GM19467 (cell line): ENCODE data around the gene TENM4.

Source experiments
- ATAC-seq: cut with Tn5 transposase; IDR thresholded peaks from one replicate; pipeline ENCODE4 v1.9.1; 2021; ENCODE audit warnings: mild to moderate bottlenecking, moderate library complexity; ENCODE audit not compliant: unreplicated experiment

The TENM4 gene

GRCh38 chr11:78802058-78802761 lies 638.6 kb downstream of the TENM4 start:
- no peak for ATAC-seq

DNA sequence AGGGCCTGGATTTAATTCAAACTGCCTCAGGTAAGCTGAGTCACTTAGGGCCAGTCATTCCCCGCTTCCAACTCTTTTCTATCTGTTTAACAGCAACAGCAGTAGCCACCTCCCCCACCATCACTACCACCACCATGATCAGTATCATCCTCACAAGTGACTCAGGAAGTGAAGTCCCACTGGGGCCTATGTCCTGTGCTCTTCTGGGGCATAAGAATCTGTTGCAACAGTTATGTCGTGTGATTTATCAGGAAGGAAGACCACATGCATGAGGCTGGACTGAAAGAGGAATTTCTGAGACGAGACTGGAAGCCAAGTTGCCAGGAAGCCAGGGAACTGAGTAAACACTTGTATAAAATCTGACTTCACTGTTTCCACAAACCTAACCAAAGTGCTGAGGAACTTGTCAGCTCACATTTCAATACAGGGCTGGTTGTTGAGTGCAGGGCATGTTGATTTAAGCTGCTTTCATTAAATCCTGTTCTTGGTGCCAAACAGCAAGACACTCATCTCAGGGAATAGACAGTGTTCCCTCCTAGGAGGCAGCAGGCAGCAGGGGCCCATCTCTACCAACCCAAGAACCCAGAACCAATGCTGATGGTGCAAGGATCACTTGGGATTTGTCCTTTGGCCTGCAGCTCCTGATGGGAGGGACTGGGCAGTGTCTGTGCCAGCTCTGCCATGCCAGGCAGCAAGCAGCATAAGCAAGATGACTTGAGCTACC lies 639.5 kb downstream of the TENM4 start:
- no peak for ATAC-seq

GRCh38 chr11:78800756-78801155 lies 640.1 kb downstream of the TENM4 start:
- ATAC-seq, result no peak

- no peak for ATAC-seq
These were observed 640.6 kb downstream of the TENM4 start for GRCh38 chr11:78800096-78800690.

DNA sequence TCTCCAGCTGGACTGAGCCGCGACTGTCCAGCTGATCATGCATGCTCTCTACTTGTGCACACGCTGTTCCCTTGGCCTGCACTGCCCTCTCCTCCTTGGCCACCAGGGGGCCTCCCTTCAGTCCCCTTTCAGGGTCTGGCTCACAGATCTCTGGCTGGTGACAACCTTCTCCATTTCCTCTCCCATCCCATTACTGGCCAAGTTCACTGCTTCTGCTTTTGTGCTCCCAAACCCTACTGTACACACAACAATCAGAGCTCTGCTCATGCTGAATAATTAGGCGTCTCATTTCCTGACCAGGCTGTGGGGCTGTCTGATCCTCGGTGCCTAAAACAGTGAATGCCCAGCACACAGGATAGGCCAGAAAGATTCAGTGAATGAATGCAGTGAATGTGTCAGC lies 642.2 kb downstream of the TENM4 start:
- ATAC-seq, result peak; percentile 89

- no peak for ATAC-seq
These were observed 643.3 kb downstream of the TENM4 start for GRCh38 chr11:78797559-78797958.

DNA sequence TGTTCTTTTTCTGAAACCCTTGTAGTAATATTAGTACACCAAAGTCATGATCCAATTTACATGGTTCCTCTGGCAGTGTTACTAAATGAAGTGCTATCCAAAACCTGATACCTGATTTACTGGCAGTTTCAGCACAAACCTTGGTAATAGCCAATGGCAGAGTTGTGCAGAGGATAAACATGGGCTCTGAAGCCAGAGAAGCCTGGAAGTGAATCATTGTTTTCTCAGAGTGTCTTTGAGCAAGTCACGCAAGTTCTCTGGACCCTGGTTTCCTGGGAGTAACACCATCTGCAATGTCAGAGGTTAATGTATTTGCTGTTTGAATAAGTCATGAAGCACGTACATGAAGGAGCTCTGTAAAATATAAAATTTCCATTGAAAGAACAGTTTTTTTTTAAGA lies 643.9 kb downstream of the TENM4 start:
- no peak for ATAC-seq

DNA sequence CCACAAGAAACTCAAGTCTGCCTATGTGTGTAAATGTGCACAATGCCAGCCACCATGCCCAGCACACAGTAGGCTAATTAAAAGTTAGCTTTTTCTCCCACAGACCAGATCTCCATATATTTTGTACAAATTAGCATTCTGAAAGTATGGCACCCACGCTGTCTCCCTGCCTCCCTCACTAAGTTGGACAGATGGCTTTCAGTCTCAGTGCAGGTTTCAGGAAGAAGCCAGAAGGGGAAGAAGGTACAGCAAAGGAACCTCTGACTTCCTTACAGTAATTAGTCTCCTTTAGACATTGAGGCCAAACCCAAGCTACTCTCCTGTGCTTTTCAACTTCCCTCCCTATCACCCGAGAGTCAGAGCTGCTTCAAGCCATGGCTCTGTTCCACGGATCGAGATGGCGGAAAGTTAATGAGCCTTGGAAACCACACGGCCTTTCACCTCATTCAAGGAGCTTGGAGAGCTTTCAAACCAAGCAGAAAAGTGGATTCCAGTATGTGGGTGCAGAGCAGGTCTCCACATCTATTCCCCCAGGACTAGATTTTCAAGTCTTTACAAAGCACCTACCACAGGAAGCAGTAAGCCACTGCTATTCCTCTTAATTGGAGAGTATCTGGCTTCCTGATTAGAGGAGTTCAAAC lies 645.1 kb downstream of the TENM4 start:
- ATAC-seq, result no peak

DNA sequence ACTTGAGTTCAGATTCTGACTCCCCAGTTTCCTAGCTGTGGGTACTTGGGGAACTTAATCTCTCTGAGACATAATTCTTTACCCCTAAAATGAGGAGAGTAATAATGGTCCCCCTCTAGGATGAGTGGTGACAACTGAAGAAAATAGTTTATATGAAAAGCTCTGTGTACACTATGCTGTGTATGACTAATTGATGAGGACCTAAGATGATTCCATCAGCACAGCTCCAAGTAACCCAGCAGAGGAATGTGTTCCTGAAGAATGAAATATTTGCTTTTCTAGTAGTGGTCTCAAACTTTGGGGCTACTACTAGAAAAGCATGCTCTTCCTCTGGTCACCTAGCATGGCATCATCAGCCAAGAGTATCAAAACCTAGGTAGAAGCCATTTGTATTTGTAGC lies 648.9 kb downstream of the TENM4 start:
- no peak for ATAC-seq

DNA sequence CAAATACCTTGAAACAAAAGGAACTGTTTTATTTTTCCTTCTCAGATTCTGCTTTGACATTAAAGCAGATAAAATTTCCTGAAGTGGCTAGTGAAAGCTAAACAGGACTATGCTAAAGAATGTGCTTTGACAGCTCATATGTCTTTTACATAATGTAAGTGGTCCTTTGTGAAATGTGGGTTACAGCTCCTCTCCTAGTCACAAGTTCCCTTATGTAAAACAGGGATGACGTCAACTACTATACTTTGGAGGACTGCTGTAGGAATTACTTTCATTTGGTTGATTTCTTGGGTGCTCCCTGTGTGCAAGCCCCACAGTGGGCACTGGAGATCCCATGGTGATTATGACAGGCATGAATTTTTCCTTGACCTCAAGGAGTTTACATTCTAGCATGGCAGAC lies 649.6 kb downstream of the TENM4 start:
- ATAC-seq, result no peak

GRCh38 chr11:78790784-78791183 lies 650.0 kb downstream of the TENM4 start:
- ATAC-seq, result no peak

- ATAC-seq, result no peak
These were observed 651.5 kb downstream of the TENM4 start for GRCh38 chr11:78789375-78789774.

- ATAC-seq, result no peak
These were observed 652.3 kb downstream of the TENM4 start for GRCh38 chr11:78788533-78788932.

DNA sequence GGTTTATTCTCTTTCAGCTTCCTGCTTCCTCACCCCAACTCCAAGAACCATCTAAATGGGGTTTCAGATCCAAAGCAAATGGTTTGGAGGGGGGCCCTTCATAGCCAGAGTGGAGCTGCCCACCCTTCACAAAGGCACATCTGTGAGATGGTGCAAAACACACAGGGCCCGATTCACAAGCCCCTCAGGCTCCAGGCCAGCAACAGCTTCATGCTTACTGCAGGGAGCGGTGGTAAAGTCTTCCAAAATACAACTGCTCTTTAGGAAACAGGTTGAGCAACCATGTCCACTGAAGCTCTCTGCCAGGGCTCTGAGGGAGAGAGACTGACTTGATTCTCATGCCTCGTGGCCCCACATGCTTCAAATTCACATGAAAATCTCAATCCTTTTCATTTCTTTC lies 653.1 kb downstream of the TENM4 start:
- no peak for ATAC-seq

GRCh38 chr11:78786746-78787145 lies 654.1 kb downstream of the TENM4 start:
- ATAC-seq, result no peak

DNA sequence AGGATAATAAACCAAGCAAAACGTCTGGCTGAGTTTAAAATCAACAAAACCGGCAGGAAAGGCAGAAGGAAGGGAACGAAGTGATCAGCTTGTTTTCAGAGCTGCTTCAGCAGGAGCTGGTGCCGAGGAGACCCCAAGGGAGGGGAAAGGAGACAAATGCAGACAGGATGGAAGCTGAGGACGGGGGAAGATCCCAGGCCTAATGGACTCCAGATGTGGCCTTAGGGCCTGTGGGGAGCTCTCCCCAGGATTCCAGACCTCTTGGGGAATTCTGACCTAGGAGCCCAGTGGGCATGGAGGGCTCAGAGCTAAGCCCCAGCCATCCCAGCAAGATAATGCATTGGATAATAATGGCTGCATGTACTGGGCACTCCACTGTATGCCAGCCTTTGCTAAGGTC lies 654.7 kb downstream of the TENM4 start:
- ATAC-seq, result no peak

DNA sequence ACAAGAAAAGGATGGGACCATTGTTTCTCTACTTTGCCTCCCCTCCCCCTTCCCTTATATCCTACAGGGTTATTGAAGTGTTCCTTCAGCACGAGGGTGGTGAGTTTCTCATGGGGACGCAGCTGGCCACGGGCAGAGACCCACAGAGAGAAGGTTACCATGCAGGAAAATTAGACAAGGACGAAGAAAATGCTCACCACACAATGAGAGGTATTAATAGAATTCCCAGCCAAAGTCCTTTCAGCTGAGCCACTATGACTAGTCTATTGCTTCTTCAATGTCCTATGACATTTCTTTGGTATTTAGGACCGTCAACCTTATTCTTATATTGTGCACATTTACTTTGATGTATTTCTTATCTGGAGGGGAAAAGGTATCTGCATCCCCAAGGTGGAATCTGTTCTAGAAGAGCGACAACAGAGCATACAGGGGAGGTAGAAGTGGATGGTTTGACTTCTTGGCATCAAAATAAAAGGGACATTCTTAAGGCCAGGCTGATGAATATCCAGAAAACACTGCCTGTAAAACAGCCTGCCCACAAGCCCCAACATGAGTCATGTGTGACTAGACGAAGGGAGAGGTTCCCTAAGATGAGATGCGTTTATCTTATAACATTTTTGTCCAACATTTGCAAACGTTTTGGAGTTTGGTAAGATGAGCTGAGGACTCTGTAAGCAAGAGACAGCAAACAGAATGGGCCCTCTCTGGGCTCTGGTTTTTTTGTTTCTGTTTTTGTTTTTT lies 656.3 kb downstream of the TENM4 start:
- no peak for ATAC-seq

GRCh38 chr11:78783846-78784245 lies 657.0 kb downstream of the TENM4 start:
- no peak for ATAC-seq

DNA sequence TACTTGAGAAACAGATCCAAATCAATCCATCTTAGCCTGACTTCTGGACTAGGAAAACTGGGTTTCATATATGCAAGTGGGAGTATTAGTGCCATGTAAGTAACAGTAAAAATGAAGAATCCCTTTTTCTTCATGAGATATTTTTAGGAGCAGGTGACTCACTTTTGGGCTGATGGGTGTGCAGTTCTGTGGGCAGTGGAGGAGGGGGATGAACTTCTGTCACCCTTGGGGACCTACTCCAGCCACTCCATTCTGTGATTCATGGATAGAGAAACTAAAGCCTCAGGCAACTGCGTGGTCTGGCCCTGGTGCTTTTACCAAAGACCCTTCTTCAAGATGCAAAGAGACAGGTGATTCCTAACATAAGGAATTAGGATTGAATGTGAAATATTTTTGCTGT lies 657.5 kb downstream of the TENM4 start:
- ATAC-seq, result no peak

GRCh38 chr11:78782725-78783124 lies 658.1 kb downstream of the TENM4 start:
- ATAC-seq, result no peak

DNA sequence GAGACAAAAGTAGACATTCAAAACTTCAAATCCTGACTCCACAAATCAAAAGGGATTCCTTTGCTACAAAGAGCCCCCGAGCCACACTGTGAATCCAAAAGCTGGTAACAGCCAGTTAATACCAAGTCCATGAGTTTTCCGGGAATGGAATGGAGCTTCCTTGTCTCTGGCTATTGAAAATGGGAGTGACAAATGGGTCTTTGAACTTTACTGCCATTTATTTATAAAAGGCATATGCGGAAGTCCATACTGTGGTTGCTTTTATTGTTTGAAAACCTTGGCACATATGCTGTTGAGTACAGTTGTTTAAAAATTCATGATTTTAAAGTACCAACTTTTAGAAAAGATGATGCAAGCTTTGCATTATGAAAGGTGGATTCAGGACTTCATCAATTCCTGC lies 659.9 kb downstream of the TENM4 start:
- ATAC-seq, result no peak
